Fibroblast of skin of left quadriceps (primary cell): ENCODE data around the gene SLC6A6.

Experiments used
- DNase-seq, 2 experiments: peaks; one replicate each; pipeline ENCODE4 v3.0.0-alpha.2; 2013; ENCODE audit warnings: low read depth in 2 of 2

The SLC6A6 gene

GRCh38 chr3:14522129-14522691, 119.8 kb downstream of the SLC6A6 start:
- no peak for DNase-seq

GRCh38 chr3:14522768-14523167, 120.4 kb downstream of the SLC6A6 start:
- no peak for DNase-seq

GRCh38 chr3:14523792-14524191, 121.4 kb downstream of the SLC6A6 start:
- DNase-seq = no peak

GRCh38 chr3:14524311-14524711, 121.9 kb downstream of the SLC6A6 start:
- no peak for DNase-seq

DNA sequence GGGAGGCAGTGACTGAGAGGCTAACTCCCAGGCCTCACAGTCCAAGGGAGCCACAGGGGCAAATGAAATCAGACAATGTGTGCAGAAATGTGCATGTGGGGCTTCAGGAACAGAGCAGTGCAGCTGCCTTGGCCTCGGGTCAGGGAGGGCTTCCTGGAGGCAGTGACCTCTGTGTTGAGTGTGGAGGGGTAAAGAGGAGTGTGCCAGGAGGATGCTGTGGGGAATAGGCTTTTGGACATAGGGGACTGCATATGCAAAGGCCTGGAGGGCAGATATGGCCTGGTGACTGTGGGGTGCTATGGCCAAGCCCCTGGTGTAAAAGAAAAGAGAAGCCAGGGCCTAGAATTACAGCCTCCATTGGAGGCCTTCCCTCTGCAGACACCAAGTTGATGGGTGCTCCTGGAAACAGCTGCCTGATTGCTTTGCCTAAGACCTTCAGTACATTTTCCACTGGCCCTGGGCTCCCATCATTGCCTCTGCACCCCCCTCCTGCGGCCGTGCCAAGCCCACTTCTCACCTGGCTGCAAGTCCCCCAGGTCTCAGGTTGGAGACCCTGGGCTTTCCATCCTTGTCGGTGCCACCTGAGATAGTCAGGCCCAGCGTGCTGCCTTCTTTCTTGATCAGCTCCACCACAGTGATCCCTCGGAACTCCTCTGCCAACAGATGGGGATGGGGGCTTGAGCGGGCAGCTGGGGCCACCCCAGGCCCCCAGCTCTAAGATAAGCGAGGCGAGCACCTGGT, 122.7 kb downstream of the SLC6A6 start:
- DNase-seq = no peak

GRCh38 chr3:14525685-14526631, 123.6 kb downstream of the SLC6A6 start:
- DNase-seq = no peak

GRCh38 chr3:14528081-14528480, 125.7 kb downstream of the SLC6A6 start:
- no peak for DNase-seq

DNA sequence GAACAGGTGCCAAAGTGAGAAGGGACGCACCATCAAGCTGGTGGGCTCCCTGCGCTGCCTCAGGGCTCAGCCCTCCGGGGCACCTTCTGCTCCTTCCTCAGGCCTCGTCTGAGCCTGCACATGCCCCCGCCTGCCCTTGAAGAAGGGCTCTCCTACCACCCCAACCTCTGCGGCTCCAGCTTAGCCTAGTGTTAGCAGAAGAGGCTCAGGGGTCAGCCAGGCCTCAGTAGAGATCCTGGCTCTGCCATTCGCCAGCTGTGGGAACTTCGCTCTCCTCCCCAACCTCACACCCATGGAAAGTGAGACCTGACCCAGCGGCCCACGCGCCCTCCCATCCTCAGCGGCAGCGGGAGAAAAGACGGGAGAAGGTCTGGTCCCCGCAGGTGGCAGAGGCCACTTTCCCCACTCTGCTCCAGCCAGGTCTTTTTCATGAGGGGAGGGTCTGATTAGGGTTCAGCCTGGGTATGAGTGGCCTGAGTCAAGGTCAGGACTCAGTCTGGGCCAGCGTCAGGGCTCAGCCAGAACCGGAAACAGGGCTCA, 129.5 kb downstream of the SLC6A6 start:
- no peak for DNase-seq

DNA sequence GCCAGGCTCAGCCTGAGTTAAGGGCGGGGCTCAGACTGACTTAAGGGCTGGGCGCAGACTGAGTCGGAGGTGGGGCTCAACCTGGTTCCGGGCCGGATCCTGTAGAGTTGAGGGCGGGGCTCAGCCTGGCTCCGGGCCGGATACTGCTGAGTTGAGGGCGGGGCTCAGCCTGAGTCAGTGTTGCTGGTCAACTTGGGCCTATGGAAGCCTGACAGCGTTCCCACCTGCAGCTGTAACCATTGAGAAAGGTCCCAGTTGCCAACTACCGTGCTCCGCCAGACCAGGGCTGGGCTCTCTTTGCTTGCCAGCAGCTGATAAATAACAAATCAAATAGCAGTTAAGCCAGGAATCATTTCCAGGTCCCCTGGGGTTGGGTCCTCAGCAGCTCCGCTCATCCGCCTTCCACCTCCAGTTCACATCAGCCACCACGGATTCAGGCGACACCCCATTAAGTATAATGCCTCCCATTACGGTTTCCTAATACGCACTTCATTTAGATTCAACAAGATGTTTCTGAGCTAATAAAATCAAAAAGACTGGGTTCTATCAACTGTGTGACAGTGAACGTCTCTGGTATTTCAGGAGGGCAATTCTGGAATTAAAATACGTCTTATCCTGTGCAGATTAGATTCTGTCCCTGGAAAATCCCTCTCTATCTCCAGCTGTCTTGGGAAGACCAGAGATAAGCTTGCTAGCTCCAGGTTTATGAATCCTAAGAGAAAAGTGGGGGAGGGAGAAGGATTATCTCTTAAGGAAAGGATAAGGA, 130.5 kb downstream of the SLC6A6 start:
- no peak for DNase-seq

DNA sequence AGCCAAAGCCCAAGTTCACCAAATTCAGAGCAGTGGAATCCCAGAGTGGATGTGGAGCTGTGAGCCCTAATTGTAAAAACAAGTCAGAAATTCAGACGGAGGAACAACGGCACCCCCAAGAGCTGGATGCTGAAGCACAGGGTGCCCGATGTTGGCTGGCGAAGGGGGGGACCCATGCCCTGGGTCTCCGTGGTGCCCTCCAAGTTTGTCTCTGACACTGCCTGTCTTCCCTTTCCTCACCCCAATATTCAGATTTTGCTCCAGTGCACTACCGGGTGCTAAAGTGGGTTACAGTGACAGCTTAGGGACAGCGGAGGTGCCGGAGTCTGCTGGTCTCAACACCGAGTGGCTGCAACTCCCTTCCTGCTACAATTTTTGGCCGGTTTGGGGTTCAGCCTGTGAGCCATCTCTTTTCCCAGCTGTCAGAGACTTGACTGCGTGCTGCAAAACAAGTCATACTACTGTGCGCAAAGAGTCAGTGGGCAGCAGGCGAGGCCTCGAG, 131.1 kb downstream of the SLC6A6 start:
- DNase-seq = no peak

DNA sequence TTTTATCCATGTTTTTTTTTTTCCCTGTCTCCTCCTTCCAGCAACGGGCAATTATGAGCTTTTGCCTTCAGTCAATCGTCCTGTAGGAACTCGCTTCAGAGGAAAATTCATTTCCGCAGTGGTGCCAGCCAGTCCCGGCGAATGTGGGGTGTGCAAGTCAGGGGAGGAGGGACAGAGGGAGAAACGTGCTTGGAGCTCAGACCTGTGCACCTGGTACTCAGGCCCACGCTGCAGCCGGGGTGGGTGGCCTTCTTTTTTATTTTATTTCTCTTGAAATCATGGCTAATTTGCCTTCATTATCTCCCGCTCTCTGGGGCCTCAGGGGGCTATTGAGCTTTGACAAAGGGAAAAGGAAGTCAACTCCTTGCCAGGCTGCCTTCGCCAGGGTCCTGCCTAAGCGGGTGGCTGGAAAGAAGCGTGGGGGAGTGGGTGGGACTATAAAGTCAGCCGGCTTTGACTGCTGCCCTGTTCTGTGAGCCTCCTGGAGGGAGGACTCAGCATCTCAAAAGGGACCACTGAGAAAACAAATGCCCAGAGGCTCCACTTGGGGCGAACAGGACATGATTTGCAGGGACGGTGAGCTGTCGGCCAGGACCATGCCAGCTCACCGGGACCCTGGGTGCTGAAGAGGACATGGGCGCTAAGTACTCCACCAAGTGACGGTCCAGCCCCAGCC, 132.2 kb downstream of the SLC6A6 start:
- no peak for DNase-seq

GRCh38 chr3:14535616-14536015, 133.2 kb downstream of the SLC6A6 start:
- no peak for DNase-seq

GRCh38 chr3:14536055-14536815, 133.8 kb downstream of the SLC6A6 start:
- no peak for DNase-seq

- no peak for DNase-seq
These were observed 134.6 kb downstream of the SLC6A6 start for GRCh38 chr3:14536837-14537589.

- DNase-seq = no peak
These were observed 135.4 kb downstream of the SLC6A6 start for GRCh38 chr3:14537590-14538450.

GRCh38 chr3:14538451-14539088, 136.2 kb downstream of the SLC6A6 start:
- DNase-seq = no peak
